ENCODE data around the gene PICK1. TPM values are rescaled to one million over a fixed set of nuclear protein-coding genes. Genes with fewer than 3 reads are reported as not detected.

PICK1 gene
- total RNA-seq, 1 donor from 2014 or later, result 74.3 TPM

GRCh38 chr22:38079804-38080203 lies 22.6 kb downstream of the PICK1 start:
- DNase-seq (ENCODE audit: low spot score in 2 of 2, unreplicated experiment in 2 of 2), result no peak
- Mint-ChIP-seq H3K27ac (no peak overlapping the region), H3K4me1 (peaks cover 3% of the 10 kb centered on the region), H3K27me3 (ENCODE audit: low read depth) (peaks cover 8% of the 10 kb centered on the region), H3K36me3 (no peaks in the 10 kb centered on the region), H3K9me3 (no peaks in the 10 kb centered on the region), H3K4me3 (no peak overlapping the region)
- no peak for TF ChIP-seq CTCF (IDR thresholded peaks at IDR 0.05; ENCODE audit: unreplicated experiment)

- H3K4me3 Mint-ChIP-seq, result no peak overlapping the region
- H3K27me3 Mint-ChIP-seq (ENCODE audit: low read depth), result peaks cover 8% of the 10 kb centered on the region
These were observed 23.3 kb downstream of the PICK1 start for GRCh38 chr22:38080474-38080849.

GRCh38 chr22:38080850-38081635 lies 23.8 kb downstream of the PICK1 start:
- Mint-ChIP-seq H3K4me3 (no peak overlapping the region), H3K27me3 (ENCODE audit: low read depth) (peaks cover 8% of the 10 kb centered on the region), H3K27ac (no peak overlapping the region), H3K9me3 (no peaks in the 10 kb centered on the region), H3K36me3 (no peaks in the 10 kb centered on the region), H3K4me1 (peaks cover 3% of the 10 kb centered on the region)
- DNase-seq (ENCODE audit: low spot score in 2 of 2, unreplicated experiment in 2 of 2), result no peak
- TF ChIP-seq CTCF (IDR thresholded peaks at IDR 0.05; ENCODE audit: unreplicated experiment), result no peak

More at GRCh38 chr22:38080474-38080849, 23.3 kb downstream of the PICK1 start:
- Mint-ChIP-seq H3K4me1 (peaks cover 3% of the 10 kb centered on the region), H3K36me3 (no peaks in the 10 kb centered on the region), H3K27ac (no peak overlapping the region), H3K9me3 (no peaks in the 10 kb centered on the region)
- no peak for TF ChIP-seq CTCF (IDR thresholded peaks at IDR 0.05; ENCODE audit: unreplicated experiment)
- DNase-seq (ENCODE audit: low spot score in 2 of 2, unreplicated experiment in 2 of 2), result no peak

- no peak for DNase-seq (ENCODE audit: low spot score in 2 of 2, unreplicated experiment in 2 of 2)
- Mint-ChIP-seq H3K27me3 (ENCODE audit: low read depth) (peaks cover 8% of the 10 kb centered on the region), H3K36me3 (no peaks in the 10 kb centered on the region), H3K9me3 (no peaks in the 10 kb centered on the region), H3K4me3 (no peak overlapping the region), H3K27ac (no peak overlapping the region), H3K4me1 (peaks cover 3% of the 10 kb centered on the region)
- no peak for TF ChIP-seq CTCF (IDR thresholded peaks at IDR 0.05; ENCODE audit: unreplicated experiment)
These were observed 24.4 kb downstream of the PICK1 start for GRCh38 chr22:38081636-38081940.

GRCh38 chr22:38081941-38082828 lies 25.0 kb downstream of the PICK1 start:
- Mint-ChIP-seq H3K27ac (no peak overlapping the region), H3K27me3 (ENCODE audit: low read depth) (peaks cover 8% of the 10 kb centered on the region), H3K9me3 (no peaks in the 10 kb centered on the region), H3K36me3 (no peaks in the 10 kb centered on the region), H3K4me1 (peaks cover 3% of the 10 kb centered on the region), H3K4me3 (no peak overlapping the region)
- TF ChIP-seq CTCF (IDR thresholded peaks at IDR 0.05; ENCODE audit: unreplicated experiment), result no peak
- no peak for DNase-seq (ENCODE audit: low spot score in 2 of 2, unreplicated experiment in 2 of 2)

All from mesothelial cell of epicardium (in vitro differentiated cells).